Measurements from ENCODE around the gene PLA2G12A.
A peak's percentile ranks its signal among the peaks of the same experiment; 100 is the strongest.
"Not testable (repeated sequence)": the region's sequence is repeated elsewhere in the genome, so short reads cannot be mapped to it uniquely, and the experiment has no call there.

PLA2G12A gene

DNA sequence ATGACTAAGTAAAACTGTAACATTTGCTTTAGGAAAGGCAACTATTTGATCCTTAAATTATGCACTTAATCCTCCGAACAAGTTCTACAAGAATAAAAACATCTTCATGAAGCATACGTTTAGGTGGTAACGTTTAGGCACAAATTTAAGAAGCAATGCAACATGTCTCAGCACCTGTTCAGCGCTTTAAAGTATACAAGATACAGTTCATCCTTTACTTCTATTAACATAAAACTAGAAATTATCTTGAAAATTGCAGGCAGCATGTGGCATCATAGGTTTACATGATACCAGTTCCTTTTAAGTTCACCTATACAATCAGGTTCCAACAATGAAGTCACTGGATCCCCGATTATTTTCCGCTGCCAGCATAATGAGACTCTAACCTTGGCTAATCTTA is 1.5 kb downstream of the PLA2G12A start:
- no peak for DNase-seq

DNA sequence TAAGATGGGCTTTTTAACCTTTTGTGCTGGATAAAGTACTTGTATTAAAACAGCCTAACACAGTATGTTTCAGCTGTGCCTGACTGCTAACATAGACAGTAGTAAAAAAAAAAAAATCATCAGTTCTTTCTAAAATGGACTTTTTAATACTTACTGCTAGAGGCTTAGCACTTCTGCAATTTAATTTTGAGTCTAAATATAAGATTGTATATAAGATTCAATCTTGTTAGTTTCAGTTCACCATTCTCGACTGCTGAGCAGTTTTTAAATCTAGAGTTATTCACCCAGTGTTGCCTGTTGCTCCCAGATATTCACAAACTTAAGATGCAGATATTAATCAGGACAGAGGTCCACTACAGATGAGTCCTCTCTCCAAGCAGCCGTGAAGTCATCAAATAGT is 6.8 kb downstream of the PLA2G12A start:
- DNase-seq, result no peak

DNA sequence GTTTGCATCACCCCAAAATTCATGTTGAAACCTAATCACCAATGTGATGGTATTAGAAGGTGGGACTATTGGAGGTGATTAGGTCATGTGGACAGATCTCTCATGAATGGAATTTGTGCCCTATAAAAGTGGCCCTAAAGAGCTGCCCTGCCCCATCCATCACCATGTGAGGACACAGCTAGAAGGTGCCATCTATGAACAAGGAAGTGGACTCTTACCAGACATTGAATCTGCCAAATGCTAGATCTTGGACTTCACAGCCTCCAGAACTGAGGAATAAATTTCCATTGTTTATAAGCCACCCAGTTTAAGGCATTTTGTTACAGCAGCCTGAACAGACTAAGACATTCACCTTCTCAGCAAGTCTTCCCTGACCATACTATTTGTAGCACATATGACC is 7.5 kb downstream of the PLA2G12A start:
- no peak for DNase-seq

DNA sequence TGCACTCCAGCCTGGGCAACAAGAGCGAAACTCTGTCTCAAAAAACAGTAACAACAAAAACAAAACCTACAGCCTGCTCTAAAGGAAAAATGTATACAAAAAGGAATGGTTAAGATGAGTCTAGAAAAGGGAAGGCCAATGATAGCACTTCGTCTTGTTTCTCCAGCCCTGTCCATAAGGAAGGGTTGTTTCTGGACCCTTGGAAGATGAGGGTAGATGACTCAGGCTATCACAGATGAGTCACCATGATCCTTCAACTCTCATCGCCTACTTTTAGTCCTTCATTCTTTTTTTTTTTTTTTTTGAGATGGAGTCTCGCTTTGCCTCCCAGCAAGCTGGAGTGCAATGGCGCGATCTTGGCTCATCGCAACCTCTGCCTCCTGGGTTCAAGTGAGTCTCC is 8.8 kb downstream of the PLA2G12A start:
- DNase-seq, result no peak

DNA sequence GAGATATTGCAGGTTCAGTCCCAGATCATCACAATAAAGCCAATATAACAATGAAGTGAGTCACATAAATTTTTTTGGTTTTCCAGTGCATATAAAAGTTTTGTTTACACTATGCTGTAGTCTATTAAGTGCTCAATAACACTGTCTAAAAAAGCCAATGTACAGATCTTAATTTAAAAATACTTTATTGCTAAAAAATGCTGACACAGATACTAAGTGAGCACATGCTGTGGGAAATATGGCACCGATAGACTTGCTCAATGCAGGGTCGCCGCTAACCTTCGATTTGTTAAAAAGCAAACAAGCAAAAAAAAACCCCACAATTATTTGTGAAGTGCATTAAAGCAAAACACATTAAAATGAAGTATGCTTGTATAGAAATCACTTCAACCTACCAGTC is 10.3 kb downstream of the PLA2G12A start:
- DNase-seq, result no peak

DNA sequence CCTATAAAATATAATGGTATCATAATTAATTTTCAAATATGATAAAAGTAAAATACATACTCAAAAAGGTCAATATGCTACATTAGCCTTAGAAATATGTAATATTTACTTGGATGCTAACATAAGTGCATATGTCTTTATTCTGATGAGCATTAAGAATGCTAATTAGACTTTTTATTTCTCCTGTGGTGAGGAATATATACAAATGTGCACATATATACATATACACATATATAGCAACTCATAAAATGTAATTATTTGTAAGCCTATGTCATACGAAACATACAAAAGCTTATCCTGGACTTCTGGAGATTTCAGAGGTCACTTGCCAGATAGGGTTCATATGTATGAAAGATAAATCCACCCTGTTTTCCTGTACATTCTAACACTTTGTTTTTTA is 11.1 kb downstream of the PLA2G12A start:
- no peak for DNase-seq

DNA sequence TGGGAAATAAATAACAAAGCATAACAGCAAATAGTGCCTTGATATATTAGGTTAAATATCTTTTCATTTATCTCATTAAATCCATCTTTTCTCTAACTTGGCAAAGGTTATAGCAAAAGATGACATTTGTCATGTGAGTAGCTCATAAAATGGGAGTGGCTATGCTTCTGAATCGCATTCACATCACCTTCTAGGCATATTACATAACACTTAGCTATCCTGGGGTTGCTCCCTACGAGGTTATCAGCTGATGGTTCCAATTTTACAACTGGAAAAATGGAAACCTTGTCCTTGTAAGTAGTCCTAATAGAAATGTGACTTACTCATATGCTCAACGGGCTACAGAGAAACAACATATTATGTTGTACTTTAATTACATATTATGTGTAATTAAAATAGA is 16.4 kb downstream of the PLA2G12A start:
- no peak for DNase-seq

DNA sequence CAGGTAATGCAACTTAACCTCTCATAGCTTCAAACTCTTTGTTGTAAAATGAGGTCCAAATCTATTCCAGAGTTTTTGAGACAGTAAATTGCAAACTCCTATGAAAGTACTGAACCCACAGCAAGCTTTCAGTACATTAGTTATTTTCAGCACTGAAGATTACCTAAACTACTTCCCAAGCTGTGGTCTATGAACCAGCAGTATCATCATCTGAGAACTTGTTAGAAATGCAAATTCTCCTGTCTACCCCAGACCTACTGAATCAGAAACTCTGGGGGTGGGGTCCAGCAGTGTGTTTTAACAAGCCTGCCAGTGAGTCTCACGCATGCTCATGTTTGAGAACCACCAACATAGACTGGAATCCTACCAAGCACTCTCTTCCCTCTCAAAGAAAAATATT is 20.9 kb downstream of the PLA2G12A start:
- no peak for DNase-seq

DNA sequence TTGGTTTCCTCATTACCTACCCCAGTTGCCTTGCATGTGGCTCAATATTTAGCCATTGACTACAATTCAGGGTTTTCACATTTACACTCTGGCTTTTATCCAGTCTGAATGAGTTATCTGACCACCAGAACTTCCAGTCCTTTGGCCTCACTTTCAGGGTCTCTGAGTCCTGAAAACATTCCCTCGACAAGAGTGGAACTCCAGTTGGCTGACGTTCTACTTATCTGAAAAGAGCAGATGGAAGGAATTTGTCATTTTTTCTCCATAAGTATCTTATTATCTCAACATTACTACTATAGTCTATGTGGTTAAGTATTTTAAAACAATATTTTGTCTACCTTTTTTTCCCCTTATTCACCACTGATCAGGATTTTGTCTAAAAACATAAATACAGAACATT is 21.4 kb downstream of the PLA2G12A start:
- DNase-seq, result no peak

DNA sequence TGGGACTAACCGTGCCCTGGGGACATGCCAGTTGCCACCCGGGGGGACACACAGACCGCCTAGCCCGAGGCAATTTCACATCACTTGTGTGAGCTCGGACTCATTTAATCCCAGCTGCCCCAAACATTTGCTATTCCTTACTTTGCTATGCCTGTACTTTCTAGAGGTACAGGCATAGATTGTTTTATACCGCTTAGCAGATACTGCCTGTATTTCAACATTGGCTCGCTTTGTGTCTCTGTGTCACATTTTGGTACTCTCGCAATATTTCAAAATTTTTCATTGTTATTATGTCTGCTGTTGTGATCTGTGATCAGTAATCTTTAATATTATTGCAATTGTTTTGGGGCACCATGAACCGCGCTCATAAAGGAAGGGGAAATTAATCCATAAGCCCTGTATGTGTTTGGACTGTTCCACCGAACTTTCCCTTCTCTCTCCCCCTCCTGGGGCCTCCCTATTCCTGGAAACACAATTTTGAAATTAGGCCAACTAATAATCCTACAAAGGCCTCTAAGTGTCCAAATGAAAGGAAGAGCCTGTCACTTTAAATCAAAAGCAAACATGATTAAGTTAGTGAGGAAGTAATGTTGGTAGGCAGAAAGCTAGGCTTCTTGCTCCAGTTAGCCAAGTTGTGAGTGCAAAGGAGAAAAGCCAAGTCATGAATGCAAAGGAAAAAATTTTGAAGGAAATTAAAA is 26.1 kb downstream of the PLA2G12A start:
- no peak for DNase-seq

DNA sequence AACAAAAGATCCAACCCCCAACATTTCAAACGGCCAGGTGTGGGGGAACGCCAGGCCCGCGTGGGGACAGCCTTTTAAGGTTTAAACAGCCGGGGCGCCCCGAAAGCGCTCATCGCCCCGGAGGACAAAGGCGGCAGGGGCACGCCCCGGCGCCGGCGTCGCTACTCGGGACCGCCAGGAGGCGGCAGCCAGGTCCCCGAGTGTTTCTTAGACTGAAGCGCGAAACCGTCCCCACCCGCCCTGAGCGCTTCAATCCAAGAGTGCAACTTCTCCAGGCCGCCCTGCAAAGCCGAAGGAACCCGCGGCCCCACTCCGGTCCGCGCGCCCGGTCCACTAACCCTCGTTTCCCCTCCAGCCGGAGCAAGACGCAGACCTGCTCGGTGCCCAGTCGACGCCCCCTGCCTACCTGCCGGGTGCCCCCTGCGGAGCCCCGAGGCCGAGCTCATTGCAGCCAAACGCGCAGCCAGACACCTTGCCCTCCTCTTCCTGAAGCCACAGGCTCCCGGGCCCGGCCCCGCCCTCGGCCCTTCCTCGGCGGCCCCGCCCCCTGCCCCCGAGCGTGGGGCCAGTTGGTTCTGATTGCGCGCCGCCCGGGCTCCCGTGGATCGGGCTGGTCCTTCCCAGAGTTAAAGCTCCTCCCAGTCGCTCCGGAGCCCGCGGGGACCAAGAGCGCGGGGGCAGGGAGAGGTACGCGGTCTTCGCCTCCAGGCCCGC is 26.8 kb downstream of the PLA2G12A start, which contains the start of gene CASP6:
Gene CASP6 (minus strand): TSS at position 496 of the 714 bp plus-strand sequence. CDS start 50 bp downstream, at position 446.
- DNase-seq, result peak; percentile 57

DNA sequence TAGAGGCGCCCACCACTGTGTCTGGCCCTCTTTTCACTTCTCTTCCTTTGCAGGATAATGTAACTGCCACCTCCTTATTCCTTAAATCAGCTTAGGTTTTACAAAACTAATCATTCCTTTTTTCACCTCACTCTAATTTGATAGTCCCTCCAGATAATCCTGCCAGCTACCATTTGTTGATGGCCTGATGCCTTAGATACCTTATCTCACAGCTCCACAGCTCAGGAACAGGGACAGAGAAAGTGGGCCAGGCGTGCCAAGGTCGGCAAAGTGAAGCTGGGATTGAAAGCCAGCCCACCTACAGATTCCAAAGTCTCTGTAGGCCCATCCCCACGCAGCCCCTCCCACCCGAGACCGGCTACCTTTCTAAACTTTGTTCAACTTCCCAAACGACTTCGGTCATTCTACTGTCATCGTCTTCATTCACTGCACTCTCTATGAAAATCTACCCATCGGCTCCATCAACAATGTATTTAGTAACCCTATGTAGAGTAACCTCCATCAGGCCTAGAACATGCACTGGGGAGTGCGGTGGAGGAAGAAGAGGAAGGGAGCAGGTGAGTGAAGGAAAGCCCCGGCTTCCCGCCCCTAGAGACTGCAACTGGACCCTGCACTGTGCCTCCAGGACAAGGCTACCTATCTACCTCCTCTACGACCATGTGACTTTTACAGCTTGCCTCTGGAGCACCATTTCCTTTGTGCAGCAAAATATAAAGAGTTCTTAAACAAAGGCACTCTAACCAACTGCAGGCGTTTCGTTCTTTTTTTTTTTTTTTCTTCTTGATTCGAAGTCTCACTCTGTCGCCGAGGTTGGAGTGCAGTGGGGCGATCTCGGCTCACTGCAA is 28.1 kb downstream of the PLA2G12A start:
- no peak for DNase-seq

DNA sequence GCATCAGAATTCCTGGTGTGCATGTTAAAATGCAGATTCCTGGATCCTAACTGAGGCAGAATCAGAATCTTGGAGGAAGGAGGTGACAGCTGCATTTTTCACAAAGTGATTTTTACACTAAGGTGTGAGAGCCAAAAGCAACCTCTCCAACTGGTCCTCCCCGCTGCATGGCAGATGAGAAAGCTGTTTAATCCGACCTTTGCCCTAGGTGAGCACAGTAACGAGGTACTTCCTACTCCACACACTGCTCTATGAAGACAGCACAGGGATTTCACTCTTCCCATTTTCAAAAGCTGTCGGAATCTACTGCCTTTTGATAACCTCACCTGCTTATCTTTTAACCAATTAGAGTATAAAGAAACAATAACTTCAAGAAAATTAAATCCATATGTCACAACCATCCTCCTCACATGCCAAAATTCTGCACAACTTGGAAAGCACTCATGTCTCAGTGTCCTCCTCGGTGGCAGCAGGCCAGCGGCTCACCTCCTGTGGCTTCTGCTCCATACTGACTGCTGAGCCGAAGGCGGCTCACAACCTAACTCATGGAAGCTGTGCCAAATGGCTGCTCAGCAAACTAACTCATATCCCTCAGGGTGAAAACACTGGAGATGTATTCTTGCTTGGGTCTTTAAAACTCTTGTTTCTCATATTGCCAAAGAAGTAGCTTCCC is 30.2 kb downstream of the PLA2G12A start:
- no peak for DNase-seq

DNA sequence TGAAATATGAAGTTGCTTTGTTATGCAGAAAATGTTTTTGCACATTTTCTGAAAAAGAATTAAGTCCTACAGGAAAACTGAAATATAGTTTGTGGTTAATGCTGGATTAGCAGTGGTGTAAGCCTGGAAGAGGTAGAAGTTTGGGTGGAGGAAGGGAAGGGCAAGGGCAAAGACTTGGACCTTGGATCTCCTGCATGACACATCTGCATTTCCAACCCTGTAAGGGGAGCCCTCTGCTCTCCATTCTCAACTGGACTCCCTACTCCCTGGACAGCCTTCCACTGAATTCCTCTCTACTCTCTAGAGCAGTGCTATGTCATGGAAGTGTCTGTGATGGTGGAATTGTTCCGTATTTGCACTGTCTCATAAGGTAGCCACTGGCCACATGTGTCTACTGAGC is 31.2 kb downstream of the PLA2G12A start:
- no peak for DNase-seq

DNA sequence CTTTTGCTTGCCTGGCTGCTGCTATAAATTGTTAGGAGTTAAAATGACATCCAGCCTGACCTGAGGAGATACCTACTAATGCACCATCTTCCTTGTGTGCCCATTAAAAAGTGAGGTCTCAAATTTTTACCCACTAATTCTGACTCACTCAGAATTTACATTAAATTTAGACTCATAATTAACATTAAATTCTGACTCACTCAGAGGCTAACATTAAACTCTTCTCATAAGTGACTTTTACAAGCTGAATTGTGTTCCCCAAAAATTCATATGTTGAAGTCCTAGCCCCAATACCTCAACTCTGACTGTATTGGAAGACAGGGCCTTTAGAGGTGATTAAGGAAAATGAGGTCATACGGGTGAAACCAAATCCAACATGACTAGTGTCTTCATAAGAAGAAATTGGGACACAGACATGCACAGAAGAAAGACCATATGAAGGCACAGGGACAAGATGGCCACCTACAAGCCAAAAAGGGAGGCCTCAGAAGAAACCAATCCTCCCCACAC is 38.4 kb downstream of the PLA2G12A start:
- no peak for DNase-seq

DNA sequence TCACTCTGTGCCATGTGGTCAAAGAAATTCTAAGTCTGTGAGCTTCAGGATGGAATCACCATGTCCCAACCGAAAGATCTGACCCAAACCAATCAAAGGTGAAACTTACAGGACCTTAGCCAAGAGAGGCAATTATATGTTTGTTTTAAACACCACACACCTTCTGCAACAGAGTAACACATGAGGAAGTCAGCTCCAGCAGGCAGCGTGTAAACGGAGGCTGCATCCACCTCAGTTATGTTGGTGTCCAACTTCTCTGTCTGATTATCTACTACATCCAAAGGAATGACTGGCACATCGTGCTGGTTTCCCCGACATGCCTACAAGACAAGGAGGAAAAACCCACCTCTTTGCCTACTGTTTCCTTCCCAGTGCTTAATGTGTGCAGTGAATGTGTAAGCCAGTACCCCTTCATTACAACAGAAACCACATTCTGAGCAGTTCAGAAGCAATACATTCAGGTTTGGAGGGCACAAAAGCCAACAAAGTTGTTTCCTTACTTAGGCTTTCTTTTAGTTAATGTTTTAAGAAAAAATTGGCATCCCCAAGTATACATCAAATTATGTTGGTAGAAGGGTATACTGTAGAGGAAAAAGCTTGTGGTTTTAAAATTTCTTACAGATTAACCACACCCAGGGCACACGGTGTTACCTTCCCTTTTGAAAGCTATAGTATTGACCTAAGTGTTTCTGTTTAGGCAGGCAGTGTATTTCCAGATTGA is 39.0 kb downstream of the PLA2G12A start:
- DNase-seq, result no peak

DNA sequence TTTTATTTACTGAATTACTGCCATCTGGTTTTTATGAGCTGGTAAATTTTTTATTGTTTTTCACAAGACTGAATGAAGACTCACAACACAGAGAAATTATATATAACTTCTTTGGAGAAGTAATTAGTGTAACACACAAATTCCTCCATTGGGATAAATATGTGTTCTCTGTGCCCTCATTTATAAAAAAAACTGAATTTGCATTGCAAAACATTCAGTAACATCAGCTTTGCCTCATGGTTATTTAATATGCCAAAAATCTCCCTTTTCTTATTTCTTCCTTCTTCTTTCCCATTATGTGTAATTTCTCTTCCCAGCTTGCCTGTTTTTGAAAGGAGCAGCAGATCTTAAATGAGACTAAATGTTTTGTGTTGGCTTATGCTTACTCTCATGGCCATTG is 45.1 kb downstream of the PLA2G12A start:
- DNase-seq, result no peak

DNA sequence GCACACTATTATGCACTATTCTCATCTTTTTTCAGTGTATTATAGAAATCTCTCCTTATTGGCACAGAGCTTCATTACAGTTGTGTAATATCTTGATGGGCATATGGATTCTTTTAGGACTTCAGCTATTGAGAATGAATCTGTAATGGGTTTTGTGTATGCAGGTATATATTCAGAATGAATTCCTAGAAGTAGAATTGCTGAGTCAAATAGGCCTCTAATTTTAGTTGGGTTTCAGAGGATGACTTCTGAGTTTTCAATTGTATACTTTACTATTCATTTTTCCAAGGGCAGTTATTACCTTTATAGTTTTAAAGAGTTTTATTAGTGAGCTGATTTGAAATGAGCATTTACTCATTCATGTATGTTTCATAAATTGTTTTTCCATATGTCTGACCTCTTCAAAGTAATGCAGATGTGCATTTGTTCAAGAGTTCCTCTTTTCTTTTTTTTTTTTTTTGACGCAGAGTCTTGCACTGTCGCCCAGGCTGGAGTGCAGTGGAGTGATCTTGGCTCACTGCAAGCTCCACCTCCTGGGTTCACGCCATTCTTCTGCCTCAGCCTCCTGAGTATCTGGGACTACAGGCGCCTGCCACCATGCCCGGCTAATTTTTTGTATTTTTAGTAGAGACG is 46.1 kb downstream of the PLA2G12A start:
- no peak for DNase-seq

DNA sequence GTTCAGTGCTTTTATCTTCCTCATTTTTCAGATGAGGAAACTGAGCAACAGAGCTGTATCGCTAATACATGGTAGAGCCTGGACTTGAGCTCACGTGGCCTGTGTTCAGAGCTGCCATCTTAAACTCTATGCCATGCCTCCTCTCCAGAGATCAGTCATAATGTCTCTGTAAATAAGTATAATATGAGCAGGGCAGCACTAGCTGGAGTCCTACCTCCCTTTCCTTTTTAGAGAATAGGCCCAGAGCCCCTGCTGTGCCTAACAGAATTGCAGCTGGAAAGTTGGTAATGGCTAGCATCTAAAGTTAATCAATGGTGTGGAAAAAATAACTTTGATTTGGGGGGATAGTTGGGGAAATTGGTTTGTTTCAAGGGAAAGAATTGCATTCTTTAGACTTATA is 47.0 kb downstream of the PLA2G12A start:
- no peak for DNase-seq

DNA sequence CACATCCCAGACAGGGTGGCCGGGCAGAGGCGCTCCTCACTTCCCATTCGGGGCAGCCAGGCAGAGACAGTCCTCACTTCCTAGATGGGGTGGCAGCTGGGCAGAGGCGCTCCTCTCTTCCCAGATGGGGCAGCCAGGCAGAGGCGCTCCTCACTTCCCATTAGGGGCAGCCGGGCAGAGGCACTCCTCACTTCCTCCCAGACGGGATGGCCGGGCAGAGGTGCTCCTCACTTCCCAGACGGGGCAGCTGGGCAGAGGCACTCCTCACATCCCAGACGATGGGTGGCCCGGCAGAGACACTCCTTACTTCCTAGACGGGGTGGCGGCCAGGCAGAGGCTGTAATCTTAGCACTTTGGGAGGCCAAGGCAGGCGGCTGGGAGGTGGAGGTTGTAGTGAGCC is 50.9 kb downstream of the PLA2G12A start:
- DNase-seq, result not testable (repeated sequence)

DNA sequence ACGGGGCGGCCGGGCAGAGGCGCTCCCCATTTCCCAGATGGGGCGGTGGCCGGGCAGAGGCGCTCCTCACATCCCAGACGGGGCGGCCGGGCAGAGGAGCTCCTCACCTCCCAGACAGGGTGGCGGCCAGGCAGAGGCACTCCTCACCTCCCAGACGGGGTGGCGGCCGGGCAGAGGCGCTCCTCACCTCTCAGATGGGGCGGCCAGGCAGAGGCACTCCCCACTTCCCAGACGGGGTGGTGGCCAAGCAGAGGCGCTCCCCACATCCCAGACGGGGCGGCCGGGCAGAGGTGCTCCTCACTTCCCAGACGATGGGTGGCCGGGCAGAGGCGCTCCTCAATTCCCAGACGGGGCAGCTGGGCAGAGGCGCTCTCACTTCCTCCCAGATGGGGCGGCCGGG is 51.4 kb downstream of the PLA2G12A start:
- DNase-seq, result not testable (repeated sequence)

DNA sequence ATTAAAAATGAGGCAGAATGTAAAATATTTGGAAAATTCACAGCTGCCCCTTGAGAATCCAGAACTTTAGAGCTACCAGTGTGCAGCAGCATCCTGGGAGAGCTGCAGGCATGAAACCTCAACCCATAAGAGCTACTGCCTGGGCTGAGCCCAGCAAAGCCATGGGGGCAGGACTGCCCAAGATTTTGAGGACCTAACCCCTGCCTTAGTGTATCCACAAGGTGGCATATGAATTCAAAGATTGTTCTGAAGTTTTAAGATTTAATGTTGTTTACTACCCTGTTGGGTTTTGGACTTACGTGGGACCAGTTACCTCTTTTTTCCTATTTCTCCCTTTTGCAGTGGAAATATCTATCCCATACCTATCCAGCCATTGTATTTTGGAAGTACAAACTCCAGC is 53.0 kb downstream of the PLA2G12A start:
- DNase-seq, result no peak

All from activated gamma-delta T cell (primary cell).